HepG2 (cell line): Measurements from ENCODE around the gene CAPZB.

Experiments used
- CTCF ChIP-seq: sonication (generic); formaldehyde crosslinking; IDR thresholded peaks from 2 replicates; pipeline ENCODE4 v1.5.0; 2020; ENCODE audit warnings: mild to moderate bottlenecking, missing genetic modification reagents, moderate library complexity
- EED ChIP-seq: sonication (generic); formaldehyde crosslinking; IDR thresholded peaks from 2 replicates; pipeline ENCODE4 v1.5.0; 2020; ENCODE audit warnings: mild to moderate bottlenecking, missing genetic modification reagents
- ELF1 ChIP-seq: sonication (generic); formaldehyde crosslinking; IDR thresholded peaks from 2 replicates; pipeline ENCODE4 v1.4.0; 2020; ENCODE audit warnings: missing genetic modification reagents
- ESRRA ChIP-seq: sonication (generic); formaldehyde crosslinking; IDR thresholded peaks from 2 replicates; pipeline ENCODE4 v1.5.1; 2020; ENCODE audit warnings: mild to moderate bottlenecking, low read depth, missing genetic modification reagents
- KDM2A ChIP-seq: sonication (generic); formaldehyde crosslinking; IDR thresholded peaks from 2 replicates; pipeline ENCODE4 v1.4.0; 2020; ENCODE audit warnings: low read depth, missing genetic modification reagents, borderline replicate concordance
- KLF13 ChIP-seq: sonication (generic); formaldehyde crosslinking; IDR thresholded peaks from 2 replicates; pipeline ENCODE4 v1.4.0; 2020; ENCODE audit warnings: mild to moderate bottlenecking, missing genetic modification reagents
- POLR2AphosphoS5 ChIP-seq: IDR thresholded peaks from 2 replicates; pipeline ENCODE4 v1.6.1; 2012; ENCODE audit warnings: low read depth, low read length
- REPIN1 ChIP-seq: sonication (generic); formaldehyde crosslinking; IDR thresholded peaks from 2 replicates; pipeline ENCODE4 v1.8.0; 2022; ENCODE audit warnings: missing genetic modification reagents, low read depth, mild to moderate bottlenecking, borderline replicate concordance
- RFX1 ChIP-seq: fragments of 450-650 bp; IDR thresholded peaks from 2 replicates; pipeline ENCODE4 v1.6.1; 2017
- RNF2 ChIP-seq: fragments of 450-650 bp; conservative IDR thresholded peaks from 2 replicates; pipeline ENCODE4 v1.6.1; 2016; ENCODE audit warnings: low read depth
- THAP7 ChIP-seq: sonication (generic); formaldehyde crosslinking; IDR thresholded peaks from 2 replicates; pipeline ENCODE4 v1.8.1; 2023; ENCODE audit warnings: mild to moderate bottlenecking, missing genetic modification reagents
- ZBTB39 ChIP-seq: sonication (generic); formaldehyde crosslinking; IDR thresholded peaks from 2 replicates; pipeline ENCODE4 v1.5.0; 2020; ENCODE audit warnings: missing genetic modification reagents
- ZNF720 ChIP-seq: sonication (generic); formaldehyde crosslinking; IDR thresholded peaks from 2 replicates; pipeline ENCODE4 v1.4.0; 2020; ENCODE audit warnings: missing genetic modification reagents

GRCh38 chr1:19442154-19443096 lies 42.9 kb downstream of the CAPZB start:
- TF ChIP-seq ESRRA (CRISPR knock-in tag), result no peak
- TF ChIP-seq THAP7 (CRISPR knock-in tag), result no peak
- no peak for TF ChIP-seq RNF2
- no peak for TF ChIP-seq EED (CRISPR knock-in tag)
- TF ChIP-seq KDM2A, result no peak
- no peak for TF ChIP-seq POLR2AphosphoS5
- TF ChIP-seq ZBTB39 (CRISPR knock-in tag), result no peak
- no peak for TF ChIP-seq ZNF720 (CRISPR knock-in tag)
- no peak for TF ChIP-seq RFX1
- no peak for TF ChIP-seq REPIN1 (CRISPR knock-in tag)
- no peak for TF ChIP-seq KLF13 (CRISPR knock-in tag)
- no peak for TF ChIP-seq CTCF (CRISPR knock-in tag)
- TF ChIP-seq ELF1 (CRISPR knock-in tag), result no peak
